ENCODE results near the gene SYNGR3. TPM values are rescaled to one million over a fixed set of nuclear protein-coding genes. Genes with fewer than 3 reads are reported as not detected.

The SYNGR3 gene
- total and polyA plus RNA-seq, 12 donors = 0.54 to 10.9 (median 2.8) TPM; not detected in 2

DNA sequence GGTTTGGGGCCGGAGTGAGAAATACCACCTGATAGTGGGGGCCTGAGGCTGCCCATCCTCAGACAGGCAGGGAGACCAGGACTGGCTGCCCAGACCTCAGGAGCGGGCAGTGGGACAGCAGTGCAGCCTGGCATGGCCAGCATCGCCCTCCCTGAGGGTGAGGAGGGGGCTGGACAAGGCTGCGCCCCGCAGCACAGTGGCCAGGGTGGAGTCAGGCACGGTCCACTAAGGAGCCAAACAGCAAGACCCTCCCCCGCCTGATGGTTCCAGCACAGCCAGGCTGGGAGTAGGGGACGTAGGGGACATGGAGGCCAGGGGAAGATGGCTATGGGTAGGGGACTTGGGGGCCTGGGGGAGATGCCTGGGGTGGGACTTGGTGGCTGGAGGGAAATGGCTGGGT lies 16.5 kb downstream of the SYNGR3 start:
- Histone ChIP-seq H3K36me3 (replicated peaks in 1 of 2) (peaks cover 0 to 22% of the 10 kb centered on the region in 2 donors), H3K4me1 (replicated peaks in 1 of 2) (peaks cover 24 to 49% of the 10 kb centered on the region in 2 donors), H3K27ac (no peak overlapping the region), H3K4me3 (no peak overlapping the region), H3K27me3 (no peaks in the 10 kb centered on the region), H3K9me3 (replicated peaks in 1 of 3) (no peaks in the 10 kb centered on the region)
- WGBS, 4 donors = 84 to 97% (median 89%) methylated on average over 4 to 8 of the region's 8 CpGs
- no peak for DNase-seq
- intact Hi-C loops (cut with DNase I) = loop anchor here in 1 of 2 donors (5.0 kb wide), 1 partner anchor 146 kb away; no protein-coding TSS in a partner anchor
- TF ChIP-seq POLR2A (IDR thresholded peaks at IDR 0.05) = no peak
- TF ChIP-seq, protein P1, sequence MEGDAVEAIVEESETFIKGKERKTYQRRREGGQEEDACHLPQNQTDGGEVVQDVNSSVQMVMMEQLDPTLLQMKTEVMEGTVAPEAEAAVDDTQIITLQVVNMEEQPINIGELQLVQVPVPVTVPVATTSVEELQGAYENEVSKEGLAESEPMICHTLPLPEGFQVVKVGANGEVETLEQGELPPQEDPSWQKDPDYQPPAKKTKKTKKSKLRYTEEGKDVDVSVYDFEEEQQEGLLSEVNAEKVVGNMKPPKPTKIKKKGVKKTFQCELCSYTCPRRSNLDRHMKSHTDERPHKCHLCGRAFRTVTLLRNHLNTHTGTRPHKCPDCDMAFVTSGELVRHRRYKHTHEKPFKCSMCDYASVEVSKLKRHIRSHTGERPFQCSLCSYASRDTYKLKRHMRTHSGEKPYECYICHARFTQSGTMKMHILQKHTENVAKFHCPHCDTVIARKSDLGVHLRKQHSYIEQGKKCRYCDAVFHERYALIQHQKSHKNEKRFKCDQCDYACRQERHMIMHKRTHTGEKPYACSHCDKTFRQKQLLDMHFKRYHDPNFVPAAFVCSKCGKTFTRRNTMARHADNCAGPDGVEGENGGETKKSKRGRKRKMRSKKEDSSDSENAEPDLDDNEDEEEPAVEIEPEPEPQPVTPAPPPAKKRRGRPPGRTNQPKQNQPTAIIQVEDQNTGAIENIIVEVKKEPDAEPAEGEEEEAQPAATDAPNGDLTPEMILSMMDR (IDR thresholded peaks at IDR 0.05) = no peak

DNA sequence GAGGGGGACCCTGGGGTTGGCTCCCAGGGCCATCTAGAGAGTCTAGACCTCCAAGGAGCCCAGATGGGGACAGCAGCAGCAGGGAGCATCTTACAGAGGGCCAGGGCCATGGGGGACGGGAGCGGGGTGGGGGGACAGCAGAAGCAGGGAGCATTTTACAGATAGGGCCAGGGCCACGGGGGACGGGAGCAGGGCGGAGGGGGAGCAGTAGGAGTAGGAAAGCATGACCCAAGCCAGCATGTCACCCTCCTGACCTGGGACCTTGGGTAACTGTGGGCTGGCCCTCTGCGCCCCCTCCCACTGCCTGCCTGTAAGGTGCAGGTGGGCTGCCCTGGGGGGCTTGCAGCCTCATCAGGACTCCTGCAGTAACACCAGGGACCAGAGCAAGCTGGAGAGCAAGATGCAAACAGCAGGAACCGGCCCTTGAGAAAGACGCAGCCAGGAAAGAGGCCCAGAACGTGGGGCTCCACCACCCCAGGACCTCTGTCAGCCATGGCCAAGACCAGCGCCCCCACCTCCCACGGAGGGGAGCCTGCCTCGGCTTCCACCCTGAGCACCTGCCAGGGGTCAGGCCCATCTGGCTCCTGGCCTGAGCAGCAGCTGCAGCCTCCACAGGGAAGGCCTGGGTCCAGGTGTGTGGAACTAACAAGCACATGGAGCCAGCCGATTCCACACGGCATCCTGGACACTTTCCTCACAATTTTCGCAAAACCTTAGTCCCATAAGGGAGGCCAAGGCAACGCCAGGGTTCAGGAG lies 17.5 kb downstream of the SYNGR3 start:
- H3K4me1 ChIP-seq (replicated peaks in 1 of 2) = peaks cover 24 to 49% of the 10 kb centered on the region in 2 donors
- peaks cover 0 to 12% of the 10 kb centered on the region in 2 donors for H3K36me3 ChIP-seq (replicated peaks in 1 of 2)
- no peaks in the 10 kb centered on the region for H3K27me3 ChIP-seq
- no peaks in the 10 kb centered on the region for H3K9me3 ChIP-seq (replicated peaks in 1 of 3)
- no peak for DNase-seq
- no peak overlapping the region for H3K27ac ChIP-seq
- 54 to 88% (median 78%) methylated on average over 7 to 16 of the region's 16 CpGs for WGBS, 4 donors
- intact Hi-C loops (cut with DNase I) = loop anchor here in 1 of 2 donors (5.0 kb wide), 1 partner anchor 145 kb away; no protein-coding TSS in a partner anchor
- TF ChIP-seq, protein P1 (IDR thresholded peaks at IDR 0.05) = no peak
- no peak for TF ChIP-seq POLR2A (IDR thresholded peaks at IDR 0.05)
- H3K4me3 ChIP-seq = no peak overlapping the region

DNA sequence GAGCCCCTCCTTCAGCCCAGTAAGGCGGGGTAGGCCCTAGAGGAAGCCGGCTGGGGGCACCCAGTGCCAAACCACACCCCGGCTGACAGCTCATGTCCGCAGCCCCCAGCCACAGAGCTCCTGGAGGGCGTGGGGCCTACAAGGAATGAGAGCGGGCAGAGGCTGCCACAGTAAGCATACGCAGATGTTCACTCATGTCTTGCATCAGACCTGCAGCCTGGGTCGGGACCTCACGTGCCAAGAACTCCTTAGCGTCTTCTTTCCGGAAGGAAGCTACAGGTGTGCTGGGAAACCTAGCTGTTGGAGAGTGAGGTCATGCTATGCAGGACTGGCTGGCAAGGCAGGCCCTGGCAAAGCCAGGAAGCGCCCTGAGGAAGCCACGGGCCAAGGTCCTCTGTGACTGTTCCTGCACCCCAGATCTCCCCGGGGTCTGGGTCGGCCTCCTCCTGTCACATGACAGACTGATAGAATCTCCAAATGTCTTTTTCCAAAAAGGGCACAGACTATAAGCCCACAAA lies 18.3 kb downstream of the SYNGR3 start:
- DNase-seq = no peak
- TF ChIP-seq POLR2A (IDR thresholded peaks at IDR 0.05) = no peak
- TF ChIP-seq, protein P1 (IDR thresholded peaks at IDR 0.05) = no peak
- H3K4me3 ChIP-seq = no peak overlapping the region
- H3K27ac ChIP-seq = peak overlapping the region in 2 of 5 donors; percentile 37 to 77
- H3K27me3 ChIP-seq = no peaks in the 10 kb centered on the region
- peaks cover 24 to 49% of the 10 kb centered on the region in 2 donors for H3K4me1 ChIP-seq (replicated peaks in 1 of 2)
- no peaks in the 10 kb centered on the region for H3K9me3 ChIP-seq (replicated peaks in 1 of 3)
- 39 to 53% (median 45%) methylated on average over 11 to 15 of the region's 15 CpGs for WGBS, 4 donors
- peaks cover 0 to 4% of the 10 kb centered on the region in 2 donors for H3K36me3 ChIP-seq (replicated peaks in 1 of 2)
- intact Hi-C loops (cut with DNase I) = loop anchor here in 1 of 2 donors (5.0 kb wide), 1 partner anchor 144 kb away; no protein-coding TSS in a partner anchor

DNA sequence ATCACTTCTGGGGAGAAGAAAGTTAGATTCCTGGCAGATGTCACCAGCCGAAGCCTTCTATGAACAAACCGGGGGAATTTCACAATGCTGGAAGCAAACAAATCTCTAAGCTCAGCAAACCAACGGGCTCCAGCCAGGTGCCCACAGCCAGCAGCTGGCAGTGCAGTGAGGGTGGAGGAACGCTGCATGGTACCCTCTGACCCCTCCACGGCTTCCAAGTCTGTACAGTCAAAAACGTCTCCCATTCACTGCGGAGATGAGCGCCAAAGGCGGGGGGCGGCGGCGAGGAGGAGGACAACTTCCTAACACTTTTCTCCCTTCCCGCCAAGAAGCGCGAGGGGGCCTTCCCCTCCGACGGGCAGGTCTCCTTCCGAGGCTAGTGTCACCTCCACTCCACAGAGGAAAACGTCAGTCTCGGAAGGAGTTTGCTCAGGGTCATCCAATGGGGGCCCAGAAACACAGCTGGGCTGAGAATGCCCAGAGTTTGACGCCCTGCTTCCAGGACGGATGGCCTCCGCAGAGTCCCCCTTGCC lies 18.9 kb downstream of the SYNGR3 start:
- Histone ChIP-seq H3K4me3 (peak overlapping the region; percentile 42 to 94 (median 84)), H3K27me3 (no peaks in the 10 kb centered on the region), H3K27ac (peak overlapping the region in 4 of 5 donors; percentile 77 to 87 (median 83)), H3K9me3 (replicated peaks in 1 of 3) (no peaks in the 10 kb centered on the region), H3K36me3 (replicated peaks in 1 of 2) (no peaks in the 10 kb centered on the region), H3K4me1 (replicated peaks in 1 of 2) (peaks cover 24 to 47% of the 10 kb centered on the region in 2 donors)
- 1 to 2% (median 2%) methylated on average over 12 to 23 of the region's 23 CpGs for WGBS, 4 donors
- peak in 1 of 7 donors; percentile 61 for DNase-seq
- intact Hi-C loops (cut with DNase I) = loop anchor here in 1 of 2 donors (5.0 kb wide), 1 partner anchor 144 kb away; no protein-coding TSS in a partner anchor
- TF ChIP-seq, protein P1 (IDR thresholded peaks at IDR 0.05) = no peak
- TF ChIP-seq POLR2A (IDR thresholded peaks at IDR 0.05) = peak in 1 of 2 donors; percentile 12

Measured in adrenal gland (tissue), 12 donors.